H1 (cell line): Measurements from ENCODE around the gene AKT1S1. TPM values are rescaled to one million over a fixed set of nuclear protein-coding genes. Genes with fewer than 3 reads are reported as not detected.

ENCODE experiments used
- CTCF ChIA-PET: fragments of 300-600 bp; sonication (Branson Sonifier 250); formaldehyde crosslinking; loops from one replicate; lab custom pipeline; 2021; ENCODE audit not compliant: partially characterized antibody; lab: Charles Lee
- POLR2A ChIA-PET: fragments of 300-600 bp; sonication (Branson Sonifier 250); formaldehyde crosslinking; loops from one replicate; lab custom pipeline; 2021; ENCODE audit warnings: inconsistent platforms; ENCODE audit not compliant: partially characterized antibody; lab: Charles Lee
- DNase-seq, 2 experiments: peaks; one replicate each; pipeline versions ENCODE4 v3.0.0 to v3.0.0-alpha.2; 2010 to 2022; ENCODE audit warnings: low spot score in 2 of 2, low read depth in 1 of 2, mixed read lengths in 1 of 2
- FAIRE-seq: peaks from 2 replicates; lab custom pipeline; 2011; peaks lifted over from hg19 to GRCh38; lab: Jason Lieb, UNC
- H2AFZ ChIP-seq: 2 replicates; pipeline ENCODE4 v1.8.1; 2012; ENCODE audit warnings: low read length, inconsistent platforms
- H2AK5ac ChIP-seq: 2 replicates; pipeline ENCODE4 v1.6.1; 2013; ENCODE audit warnings: low read depth, low read length
- H2BK120ac ChIP-seq: replicated peaks from 2 replicates; pipeline ENCODE3; 2013; ENCODE audit warnings: low read depth, low read length, inconsistent platforms
- H2BK12ac ChIP-seq: 2 replicates; pipeline ENCODE4 v1.6.1; 2013; ENCODE audit warnings: low read depth, low read length
- H2BK15ac ChIP-seq: 2 replicates; pipeline ENCODE4 v1.6.1; 2013; ENCODE audit warnings: low read length
- H2BK20ac ChIP-seq: 2 replicates; pipeline ENCODE4 v1.6.1; 2013; ENCODE audit warnings: low read length
- H2BK5ac ChIP-seq: 2 replicates; pipeline ENCODE4 v1.6.1; 2013; ENCODE audit warnings: low read depth, low read length
- H3K14ac ChIP-seq: 2 replicates; pipeline ENCODE4 v1.6.1; 2013; ENCODE audit warnings: inconsistent platforms; ENCODE audit not compliant: insufficient read length
- H3K18ac ChIP-seq: 2 replicates; pipeline ENCODE4 v1.6.1; 2013; ENCODE audit warnings: low read length; ENCODE audit errors: extremely low read depth
- H3K23ac ChIP-seq: 2 replicates; pipeline ENCODE4 v1.6.1; 2013; ENCODE audit warnings: inconsistent platforms; ENCODE audit not compliant: insufficient read length
- H3K23me2 ChIP-seq: 2 replicates; pipeline ENCODE4 v1.6.1; 2013; ENCODE audit warnings: low read depth, low read length
- H3K27ac ChIP-seq: 2 replicates; pipeline ENCODE4 v1.6.1; 2011; ENCODE audit warnings: low read depth, low read length, inconsistent platforms
- H3K27me3 ChIP-seq, 4 experiments: replicated peaks in 1 of 4; 1 replicate in 1 of 4; 2 replicates in 3 of 4; pipeline versions ENCODE4 v1.6.1 to v1.8.1; 2011 to 2013; ENCODE audit warnings: low read length in 3 of 4, mild to moderate bottlenecking in 3 of 4, inconsistent platforms in 2 of 4, mixed read lengths in 2 of 4, moderate library complexity in 1 of 4; ENCODE audit not compliant: control insufficient read depth in 3 of 4, insufficient read depth in 3 of 4; ENCODE audit errors: extremely low read depth in 1 of 4
- H3K36me3 ChIP-seq, 4 experiments: 2 replicates each; pipeline versions ENCODE4 v1.6.1 to v1.8.1; 2011 to 2013; ENCODE audit warnings: mild to moderate bottlenecking in 4 of 4, low read length in 3 of 4, moderate library complexity in 2 of 4, control low read depth in 1 of 4, inconsistent platforms in 1 of 4; ENCODE audit not compliant: insufficient read depth in 4 of 4, control insufficient read depth in 2 of 4
- H3K4ac ChIP-seq: replicated peaks from 2 replicates; pipeline ENCODE3; 2013; ENCODE audit warnings: low read length, low read depth, mixed read lengths, inconsistent platforms; ENCODE audit not compliant: insufficient read length
- H3K4me1 ChIP-seq, 4 experiments: replicated peaks in 1 of 4; 1 replicate in 1 of 4; 2 replicates in 3 of 4; pipeline versions ENCODE4 v1.6.1 to v1.8.1; 2011 to 2013; ENCODE audit warnings: low read length in 3 of 4, inconsistent platforms in 2 of 4, mixed read lengths in 1 of 4; ENCODE audit not compliant: insufficient read depth in 4 of 4, control insufficient read depth in 3 of 4
- H3K4me2 ChIP-seq, 2 experiments: 2 replicates each; pipeline versions ENCODE4 v1.6.1 to v1.8.1; 2011 to 2013; ENCODE audit warnings: low read depth in 2 of 2, low read length in 2 of 2, control low read depth in 1 of 2, inconsistent platforms in 1 of 2, mild to moderate bottlenecking in 1 of 2; ENCODE audit not compliant: insufficient read depth in 1 of 2
- H3K4me3 ChIP-seq, 4 experiments: fragments of 200-600, 300-600 bp in 1 of 4; sonication (generic), shearing (Covaris generic), sonication (Bioruptor Twin) in 1 of 4; 2 replicates each; pipeline versions ENCODE4 v1.5.1 to v1.8.1; 2011 to 2016; ENCODE audit warnings: low read length in 4 of 4, low read depth in 3 of 4, control low read depth in 2 of 4, inconsistent platforms in 2 of 4, mild to moderate bottlenecking in 2 of 4, mixed read lengths in 1 of 4, moderate library complexity in 1 of 4; ENCODE audit not compliant: insufficient read depth in 2 of 4; ENCODE audit errors: extremely low read depth in 1 of 4
- H3K56ac ChIP-seq: replicated peaks from 2 replicates; pipeline ENCODE3; 2013; ENCODE audit warnings: low read depth, mild to moderate bottlenecking, mixed read lengths, low read length, inconsistent platforms; ENCODE audit not compliant: insufficient read length
- H3K79me1 ChIP-seq: 2 replicates; pipeline ENCODE4 v1.6.1; 2013; ENCODE audit warnings: low read depth, low read length, control low read depth
- H3K79me2 ChIP-seq, 2 experiments: 2 replicates each; pipeline versions ENCODE4 v1.6.1 to v1.8.1; 2012 to 2013; ENCODE audit warnings: low read length in 2 of 2, mild to moderate bottlenecking in 2 of 2, inconsistent platforms in 1 of 2; ENCODE audit not compliant: insufficient read depth in 2 of 2, control insufficient read depth in 1 of 2
- H3K9ac ChIP-seq, 4 experiments: replicated peaks in 1 of 4; 1 replicate in 1 of 4; 2 replicates in 3 of 4; pipeline versions ENCODE4 v1.6.1 to v1.8.1; 2011 to 2013; ENCODE audit warnings: low read depth in 3 of 4, low read length in 3 of 4, control low read depth in 2 of 4, mild to moderate bottlenecking in 2 of 4, moderate library complexity in 2 of 4, inconsistent platforms in 1 of 4; ENCODE audit errors: extremely low read depth in 1 of 4
- H3K9me3 ChIP-seq, 2 experiments: 2 replicates each; pipeline versions ENCODE4 v1.6.1 to v1.8.1; 2012 to 2013; ENCODE audit warnings: mild to moderate bottlenecking in 2 of 2, moderate library complexity in 2 of 2, control low read depth in 1 of 2, inconsistent platforms in 1 of 2, low read depth in 1 of 2, low read length in 1 of 2, mixed read lengths in 1 of 2; ENCODE audit not compliant: insufficient read depth in 2 of 2
- H4K20me1 ChIP-seq, 2 experiments: replicated peaks in 1 of 2; 2 replicates each; pipeline versions ENCODE3 to v1.8.1; 2011 to 2013; ENCODE audit warnings: inconsistent platforms in 2 of 2, low read length in 2 of 2, mild to moderate bottlenecking in 1 of 2; ENCODE audit not compliant: insufficient read depth in 2 of 2, control insufficient read depth in 1 of 2
- H4K5ac ChIP-seq: 2 replicates; pipeline ENCODE4 v1.6.1; 2013; ENCODE audit warnings: low read length, low read depth, mixed read lengths, inconsistent platforms; ENCODE audit not compliant: insufficient read length
- H4K8ac ChIP-seq: 2 replicates; pipeline ENCODE4 v1.8.0; 2013; ENCODE audit warnings: mild to moderate bottlenecking, moderate library complexity, low read length, inconsistent platforms; ENCODE audit not compliant: insufficient read depth; ENCODE audit errors: extremely low read depth
- H4K91ac ChIP-seq: replicated peaks from 2 replicates; pipeline ENCODE3; 2013; ENCODE audit warnings: low read length, mixed read lengths, inconsistent platforms; ENCODE audit not compliant: insufficient read length
- CBX5 ChIP-seq: fragments of 300-800, 300-1000 bp; sonication (generic); IDR thresholded peaks from 2 replicates; pipeline ENCODE4 v1.7.1; 2016; ENCODE audit warnings: antibody characterized with exemption, low read length, low read depth
- CHD2 ChIP-seq: IDR thresholded peaks from 2 replicates; pipeline ENCODE4 v1.6.1; 2012; ENCODE audit warnings: low read length, improper control_type of control experiment
- GTF2F1 ChIP-seq: IDR thresholded peaks from 2 replicates; pipeline ENCODE4 v1.6.1; 2012; ENCODE audit warnings: low read depth, low read length, improper control_type of control experiment, borderline replicate concordance
- KDM1A ChIP-seq: fragments of 200-600, 300-600 bp; sonication (generic); IDR thresholded peaks from 2 replicates; pipeline ENCODE4 v1.7.1; 2016; ENCODE audit warnings: mild to moderate bottlenecking, low read length, borderline replicate concordance
- YY1 ChIP-seq: IDR thresholded peaks from 2 replicates; pipeline ENCODE4 v1.6.1; 2011; ENCODE audit warnings: low read depth, mild to moderate bottlenecking, low read length
- WGBS, 2 experiments: shearing (Covaris generic) in 1 of 2; methylation state at CpG; one replicate each; pipeline versions ENCODE4 v1.1.6 to v1.1.7; 2013 to 2015; ENCODE audit warnings: low lambda C conversion rate in 2 of 2, mixed read lengths in 2 of 2, inconsistent platforms in 1 of 2, low coverage in 1 of 2, missing lambda C conversion rate in 1 of 2; ENCODE audit not compliant: insufficient replicate concordance in 2 of 2, insufficient coverage in 1 of 2, insufficient read length in 1 of 2; ENCODE audit errors: extremely low coverage in 1 of 2, missing lambda C conversion rate in 1 of 2; 5-methylcytosine and 5-hydroxymethylcytosine counted together
- polyA plus RNA-seq, 7 experiments: library from polyadenylated mRNA; depleted of rRNA in 3 of 7; stranded (reverse) in 5 of 7; unstranded in 2 of 7; fragments of >200 nt in 5 of 7; fragments of 200-250 nt in 2 of 7; gene quantifications; 1 replicate in 5 of 7; 2 replicates in 1 of 7; 4 replicates in 1 of 7; pipeline versions ENCODE4 v1.2.1 to v1.2.3, GENCODE V29; 2011 to 2013; ENCODE audit warnings: missing spikeins in 2 of 7, mixed read lengths in 2 of 7
- total RNA-seq: library from RNA; stranded (reverse); fragmentation: NEBNext Ultra II Directional; extraction: Animal tissue kit (Norgen Biotek cat#: 25700); gene quantifications from 2 replicates; pipeline ENCODE4 v1.2.1, GENCODE V29; 2021

Gene AKT1S1
- total and polyA plus RNA-seq, 2 of the 8 experiments (the other 6 are each of a cell fraction or from before 2014, with no cell fraction given) = 40.7 to 45.9 TPM

- Histone ChIP-seq H3K56ac (no peak overlapping the region), H2AK5ac (no peak overlapping the region), H2AFZ (no peak overlapping the region), H4K91ac (no peak overlapping the region), H3K4me1 (no peaks in the 10 kb centered on the region), H3K9ac (no peak overlapping the region), H2BK5ac (no peak overlapping the region), H3K27me3 (no peaks in the 10 kb centered on the region), H3K4me3 (no peak overlapping the region), H3K23me2 (no peaks in the 10 kb centered on the region), H3K79me1 (peaks cover 16% of the 10 kb centered on the region), H2BK15ac (no peak overlapping the region), H3K27ac (no peak overlapping the region), H3K4me2 (no peak overlapping the region), H3K79me2 (peaks cover 0 to 30% of the 10 kb centered on the region in 2 experiments; a peak in 3 of 4 replicates), H3K23ac (no peak overlapping the region), H2BK12ac (no peak overlapping the region), H4K5ac (no peak overlapping the region), H3K9me3 (no peaks in the 10 kb centered on the region), H3K36me3 (peaks cover 0 to 13% (median 4%) of the 10 kb centered on the region in 4 experiments; a peak in 5 of 8 replicates), H2BK120ac (no peak overlapping the region), H4K20me1 (peaks cover 8 to 18% of the 10 kb centered on the region in 2 experiments), H3K18ac (no peak overlapping the region), H4K8ac (no peak overlapping the region), H2BK20ac (no peak overlapping the region), H3K4ac (no peak overlapping the region), H3K14ac (no peak overlapping the region)
- FAIRE-seq (no peak), DNase-seq (no peak)
- POLR2A ChIA-PET = interaction anchor here (0.6 to 3.1 kb wide), 5 partner anchors 11 to 215 kb away, joined by 3 to 10 read pairs (median 4); partner anchors contain the start of gene FUZ
- CTCF ChIA-PET = interaction anchor here (0.6 to 1.9 kb wide), 3 partner anchors 14 to 144 kb away, joined by 3 to 4 read pairs (median 3); no protein-coding TSS in a partner anchor
- 86% methylated on average over 6 of the region's 6 CpGs; no CpG with 5 or more reads in 1 of the 2 experiments for WGBS, 2 experiments
- TF ChIP-seq YY1 = no peak
- TF ChIP-seq CBX5 = no peak
- no peak for TF ChIP-seq CHD2
- TF ChIP-seq KDM1A = no peak
- no peak for TF ChIP-seq GTF2F1
Measured at GRCh38 chr19:49824662-49825061, 52.5 kb downstream of the AKT1S1 start.
